Activated T-helper 1 cell treated with anti-CD3 and anti-CD28 coated beads, Interleukin-2, amount 50 U/mL, for 16 hours (primary cell): ENCODE results near the gene PCCA.

Source experiments
- DNase-seq, 2 donors: peaks; one replicate each; pipeline ENCODE4 v3.0.0-alpha.2; 2020; ENCODE audit warnings: low read depth in 1 of 2, low spot score in 1 of 2

PCCA gene

DNA sequence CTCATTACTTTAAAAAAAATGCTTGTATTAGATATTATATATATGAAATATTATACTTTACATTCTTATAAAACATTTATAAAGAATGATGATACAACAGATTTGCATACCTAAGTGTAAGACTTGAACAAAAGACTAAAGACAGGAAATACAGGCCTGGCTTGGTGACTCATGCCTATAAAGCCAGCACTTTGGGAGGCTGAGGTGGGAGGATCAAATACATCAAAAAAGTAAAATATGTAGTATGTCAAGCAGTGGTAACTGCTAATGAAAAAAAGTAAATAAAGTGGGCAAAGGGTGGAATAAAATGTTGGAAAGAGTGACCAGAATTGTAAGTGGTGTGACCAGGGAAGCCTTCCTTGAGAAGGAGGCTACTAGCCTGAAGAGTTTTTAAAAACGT, 366.0 kb downstream of the PCCA start:
- DNase-seq, result no peak

DNA sequence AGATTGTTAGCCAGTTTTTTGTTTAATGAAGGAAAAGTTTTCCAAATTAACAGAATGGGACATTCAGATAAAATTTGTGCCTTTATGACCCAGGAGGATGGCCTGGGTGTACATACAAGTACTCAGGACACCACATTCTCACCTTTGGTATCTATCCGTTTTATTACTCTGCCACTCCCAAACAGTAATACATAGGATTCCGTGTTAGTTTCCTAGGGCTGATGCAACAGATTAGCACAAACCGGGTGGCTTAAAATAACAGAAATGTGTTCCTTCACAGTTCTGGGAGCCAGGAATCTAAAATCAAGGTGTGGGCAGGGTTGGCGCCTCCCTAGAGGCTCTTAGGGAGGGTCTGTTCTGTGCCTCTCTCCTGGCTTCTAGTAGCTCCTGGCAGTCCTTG, 369.8 kb downstream of the PCCA start:
- no peak for DNase-seq

DNA sequence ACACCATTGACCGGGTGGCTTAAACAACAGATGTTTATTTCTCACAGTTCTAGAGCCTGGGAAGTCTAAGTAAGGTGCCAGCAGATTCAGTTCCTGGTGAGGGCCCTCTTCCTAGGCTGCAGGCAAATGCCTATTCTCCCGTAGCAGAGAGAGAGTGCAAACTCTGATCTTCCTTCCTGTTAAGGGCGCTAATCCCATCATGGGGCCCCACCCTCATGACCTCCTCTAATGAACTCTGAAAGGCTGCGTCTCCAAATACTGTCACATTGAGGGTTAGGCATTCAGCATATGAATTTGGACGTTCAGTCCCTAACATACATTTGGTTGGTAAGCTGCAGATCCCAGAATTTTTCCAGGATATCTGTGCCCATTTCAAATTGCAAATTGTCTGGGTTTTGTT, 370.9 kb downstream of the PCCA start:
- DNase-seq, result no peak

DNA sequence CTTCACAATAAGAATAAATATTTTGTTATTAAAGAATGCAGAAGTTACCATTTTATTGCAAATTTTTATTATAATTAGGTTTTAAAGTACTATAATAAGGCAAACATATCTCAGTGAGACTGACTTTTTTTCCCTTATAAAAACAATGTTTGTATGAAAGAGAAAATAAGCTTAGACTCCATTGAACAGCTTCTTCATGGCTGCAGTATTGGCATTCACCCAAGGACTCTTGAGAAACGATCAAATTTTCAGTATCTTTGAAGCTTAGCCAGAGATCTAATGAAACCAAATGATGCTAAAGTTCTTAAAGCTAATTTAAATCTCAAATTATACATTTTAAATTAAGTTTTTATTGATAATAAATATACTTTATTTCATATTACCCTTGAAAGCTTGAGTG, 371.4 kb downstream of the PCCA start:
- DNase-seq, result no peak

DNA sequence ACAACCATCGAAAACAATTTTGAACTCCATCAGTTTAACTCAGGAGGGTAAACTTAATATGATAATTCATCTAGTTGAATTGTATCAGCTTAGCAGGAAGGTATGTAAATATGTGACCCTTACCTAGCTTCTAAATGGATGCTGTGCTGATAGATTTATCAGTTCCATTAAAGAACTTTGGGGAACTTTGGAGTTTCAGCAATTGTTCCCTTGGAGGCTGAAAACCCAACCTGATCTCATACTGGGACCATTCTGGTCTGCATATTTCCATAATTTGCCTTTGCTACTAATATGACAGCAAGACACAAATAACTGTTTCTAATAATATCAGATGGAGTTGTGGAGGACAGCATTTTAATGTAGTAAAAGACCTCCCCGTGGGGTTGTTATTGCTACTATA, 371.9 kb downstream of the PCCA start:
- no peak for DNase-seq

DNA sequence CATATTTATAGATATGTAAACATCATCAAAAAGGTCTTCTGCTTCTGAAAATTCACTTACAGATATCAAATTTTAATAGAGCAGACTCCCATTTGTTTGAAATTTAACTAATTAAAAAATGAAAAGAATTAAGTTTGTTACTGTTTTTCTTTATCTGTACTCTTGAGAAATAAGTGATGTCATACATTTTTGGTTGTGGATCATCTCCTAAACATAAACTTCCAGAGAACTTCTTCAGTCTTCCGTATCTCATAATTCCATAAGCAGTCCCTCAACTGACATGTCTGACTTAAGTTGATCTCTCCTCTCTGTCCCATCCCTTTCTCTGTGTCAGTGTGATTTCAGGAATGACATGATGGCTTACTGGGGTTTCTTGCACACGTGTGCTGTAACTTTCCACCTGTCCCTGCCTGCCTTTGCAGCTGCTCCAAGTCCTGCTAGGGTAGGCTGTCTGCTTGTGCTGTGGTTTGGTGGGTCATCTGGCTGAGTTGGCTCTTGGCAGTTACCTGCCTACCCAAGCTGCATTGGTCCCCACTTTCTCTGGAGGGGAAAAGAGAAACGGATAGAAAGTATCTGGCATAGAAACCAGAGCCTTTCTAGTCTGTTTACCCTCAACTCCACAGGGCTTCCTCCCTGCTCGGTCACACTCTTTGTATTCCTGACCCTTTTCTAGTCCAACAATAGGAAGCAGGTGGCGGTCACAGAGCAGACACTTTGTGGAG, 372.6 kb downstream of the PCCA start:
- no peak for DNase-seq

DNA sequence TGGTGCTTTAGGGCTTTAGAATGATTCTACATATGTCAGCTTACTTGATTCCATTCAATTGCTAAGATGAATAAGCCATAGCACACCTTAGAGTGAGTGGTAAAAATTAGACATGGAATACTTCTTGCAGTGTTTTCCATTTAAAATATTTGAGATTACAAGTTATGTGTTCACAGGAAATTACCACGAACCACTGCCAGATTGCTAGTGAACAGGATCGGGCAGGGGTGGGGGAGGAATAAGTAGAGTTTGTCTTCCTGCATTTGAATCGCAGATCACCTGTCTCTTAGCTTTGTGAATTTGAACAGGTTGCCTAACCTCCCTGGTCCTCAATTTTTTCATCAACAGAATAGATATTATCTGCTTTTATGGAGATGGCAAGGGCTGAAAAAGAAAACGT, 375.1 kb downstream of the PCCA start:
- DNase-seq, result no peak

DNA sequence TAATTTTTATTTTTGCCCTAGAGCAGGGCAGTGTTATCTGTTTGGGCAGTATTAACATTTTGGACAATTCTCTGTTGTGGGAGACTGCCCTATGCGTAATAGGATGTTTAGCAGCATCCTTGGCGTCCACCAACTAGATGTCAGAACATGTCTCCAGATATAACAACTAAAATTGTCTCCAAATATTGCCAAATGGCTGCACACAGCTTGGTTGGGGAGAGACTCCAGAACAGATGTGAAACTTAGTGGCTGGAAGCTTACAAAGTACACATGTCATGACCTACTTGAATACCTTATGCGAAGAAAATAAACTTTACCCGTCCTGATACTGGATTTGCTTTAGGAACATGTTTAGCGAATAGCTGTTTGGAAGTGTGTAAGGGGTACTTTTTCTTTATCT, 376.7 kb downstream of the PCCA start:
- DNase-seq, result no peak

DNA sequence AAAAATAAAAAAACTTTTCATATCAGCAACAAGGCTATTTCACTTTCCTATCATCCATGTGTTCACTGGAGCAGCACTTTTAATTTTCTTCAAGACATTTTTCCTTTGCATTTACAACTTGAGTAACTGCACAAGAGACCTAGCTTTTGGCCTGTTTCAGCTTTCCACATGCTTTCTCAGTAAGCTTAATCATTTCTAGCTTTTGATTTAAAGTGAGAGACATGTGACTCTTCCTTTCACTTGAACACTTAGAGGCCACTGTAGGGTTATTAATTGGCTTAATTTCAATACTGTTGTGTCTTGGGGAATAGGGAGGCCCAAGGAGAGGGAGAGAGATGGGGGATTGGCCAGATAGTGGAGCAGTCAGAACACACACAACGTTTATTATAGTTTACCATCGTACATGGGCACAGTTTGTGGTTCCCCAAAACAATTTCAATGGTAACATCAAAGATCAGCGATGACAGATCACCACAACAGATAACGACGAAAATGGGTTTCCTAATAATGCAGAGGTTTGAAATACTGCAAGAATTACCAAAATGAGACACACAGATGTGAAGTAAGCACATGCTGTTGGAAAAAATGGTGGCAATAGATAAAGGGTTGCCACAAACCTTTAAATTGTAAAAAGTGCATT, 382.1 kb downstream of the PCCA start:
- no peak for DNase-seq

DNA sequence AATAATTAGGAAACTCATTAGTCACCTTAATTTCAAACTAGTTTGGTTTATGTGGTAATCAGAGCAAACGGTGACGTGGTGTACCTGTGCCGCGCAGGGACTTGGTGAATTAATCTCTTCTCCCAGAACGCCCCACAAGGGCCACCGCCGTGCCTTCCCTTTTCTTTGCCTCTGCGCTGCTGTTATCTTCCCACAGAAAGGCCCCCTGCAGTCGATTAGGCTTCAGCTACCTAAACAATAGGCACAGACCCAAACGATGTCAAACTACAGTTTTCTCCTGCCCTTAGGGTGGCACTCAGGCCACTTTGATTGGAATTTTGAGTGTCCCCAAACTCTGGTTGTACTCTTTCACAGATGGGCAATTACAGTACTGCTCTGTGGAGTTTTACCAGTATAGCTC, 384.2 kb downstream of the PCCA start:
- DNase-seq, result no peak

DNA sequence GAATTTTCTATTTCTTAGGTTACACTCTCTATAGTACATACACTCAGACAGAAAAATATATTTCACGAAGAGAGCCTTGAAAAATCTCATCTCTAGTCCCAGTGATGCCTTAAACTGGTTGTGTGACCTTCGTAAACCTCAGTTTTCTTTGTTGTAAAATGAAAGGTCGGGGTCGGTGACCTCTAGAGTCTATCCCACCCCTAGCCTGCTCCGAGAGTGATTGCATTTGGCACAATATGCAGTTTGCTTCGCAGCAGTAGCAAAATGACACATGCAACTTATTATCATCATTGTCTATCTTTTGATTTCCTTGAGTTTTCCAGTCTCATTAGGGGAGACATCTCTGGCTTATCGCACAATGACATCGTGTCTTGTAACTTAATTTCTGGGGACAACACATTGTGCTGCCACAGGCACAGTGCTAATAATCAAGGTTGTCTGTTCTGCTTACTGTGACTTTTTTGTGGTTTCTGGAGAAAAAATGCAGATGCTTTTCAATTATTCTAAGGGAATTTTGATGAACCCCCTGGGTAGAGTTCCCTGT, 384.7 kb downstream of the PCCA start:
- no peak for DNase-seq

DNA sequence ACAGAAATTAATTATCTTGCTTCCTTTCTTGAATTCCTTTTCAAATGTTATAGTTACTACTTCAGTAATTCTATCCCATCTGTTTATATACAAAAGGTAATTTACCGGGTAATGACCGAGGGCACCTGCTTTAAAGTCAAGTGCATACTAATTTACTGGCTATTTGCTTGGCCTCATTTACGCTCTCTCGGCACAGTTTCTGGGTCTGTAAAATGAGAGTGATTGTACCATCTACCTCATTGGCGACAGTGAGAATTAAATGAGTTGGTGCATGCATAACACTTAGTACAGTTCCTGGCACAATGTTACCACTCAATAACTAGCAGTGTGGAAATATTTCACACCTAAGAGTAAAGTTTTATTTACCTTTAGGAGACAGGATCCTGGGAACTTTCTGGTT, 388.1 kb downstream of the PCCA start:
- no peak for DNase-seq

DNA sequence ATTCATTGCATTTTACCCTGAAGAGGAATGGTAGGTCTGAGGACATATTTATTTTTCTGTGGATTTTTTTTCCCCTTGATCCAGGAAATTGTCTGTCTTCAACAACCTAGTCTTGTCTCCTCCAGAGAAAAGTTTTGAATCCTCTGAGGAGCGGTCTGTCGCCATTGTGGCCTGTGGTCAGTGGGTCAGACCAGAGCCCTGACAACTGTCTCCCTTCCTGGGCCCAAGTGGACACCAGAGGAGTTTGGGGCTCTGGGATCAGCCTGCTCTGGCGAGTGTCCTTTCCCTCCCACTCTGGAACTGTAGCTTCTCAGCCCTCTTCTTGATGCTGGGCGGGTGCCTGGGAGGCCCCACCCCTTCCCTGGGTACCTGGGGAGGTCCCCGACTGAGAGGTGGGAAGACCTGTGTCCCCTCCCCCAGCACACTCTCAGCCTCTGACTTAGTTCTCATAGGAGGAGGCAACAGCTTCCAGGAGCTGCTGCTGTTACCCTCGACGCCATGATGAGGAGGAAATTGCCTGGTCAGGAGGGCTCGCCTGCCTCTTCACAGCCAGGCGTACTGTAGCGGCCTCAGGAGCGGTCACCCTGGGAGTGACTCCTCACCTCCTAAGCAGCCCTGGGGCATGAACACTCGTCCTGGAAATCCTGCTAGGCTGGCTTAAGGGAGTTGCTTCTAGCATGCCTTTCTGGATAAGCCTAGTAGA, 389.4 kb downstream of the PCCA start:
- no peak for DNase-seq

DNA sequence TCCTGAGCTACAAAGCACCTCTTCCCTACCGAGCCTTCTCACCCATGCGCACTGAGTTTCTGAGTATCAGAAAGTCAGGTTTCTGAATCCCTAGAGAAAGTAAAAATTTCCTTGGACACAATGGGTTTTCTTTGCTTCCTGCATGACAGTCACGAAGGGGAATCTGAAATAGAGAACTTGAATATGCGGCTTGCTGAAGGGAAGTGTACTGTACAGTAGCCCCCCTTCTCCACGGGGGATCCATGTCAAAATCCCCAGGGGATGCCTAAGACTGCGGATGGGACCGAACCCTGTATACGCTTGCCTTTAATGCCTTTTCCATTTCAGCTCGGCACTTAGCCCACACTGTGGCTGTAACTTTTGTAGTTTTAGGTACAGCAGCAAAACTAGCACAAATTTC, 391.8 kb downstream of the PCCA start:
- DNase-seq, result no peak

DNA sequence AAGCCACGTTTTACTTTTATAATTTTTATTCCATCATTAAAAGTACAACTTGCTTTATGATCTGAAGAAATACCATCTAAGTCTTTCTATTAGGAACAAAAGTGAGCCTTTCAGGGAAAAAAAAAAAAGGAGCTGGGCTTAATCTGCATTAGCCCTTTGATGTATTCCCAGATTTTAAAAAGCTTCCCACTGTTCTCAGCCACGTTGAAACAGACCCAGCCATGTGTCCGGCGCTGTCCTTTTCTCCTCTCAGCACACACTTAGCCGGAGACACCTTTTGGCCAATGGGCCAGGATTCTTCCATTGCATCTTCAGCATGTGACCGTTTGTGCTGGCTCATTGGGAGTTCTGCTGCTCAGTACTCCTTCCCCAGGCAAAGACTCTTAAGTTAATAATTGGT, 394.2 kb downstream of the PCCA start:
- DNase-seq, result no peak

DNA sequence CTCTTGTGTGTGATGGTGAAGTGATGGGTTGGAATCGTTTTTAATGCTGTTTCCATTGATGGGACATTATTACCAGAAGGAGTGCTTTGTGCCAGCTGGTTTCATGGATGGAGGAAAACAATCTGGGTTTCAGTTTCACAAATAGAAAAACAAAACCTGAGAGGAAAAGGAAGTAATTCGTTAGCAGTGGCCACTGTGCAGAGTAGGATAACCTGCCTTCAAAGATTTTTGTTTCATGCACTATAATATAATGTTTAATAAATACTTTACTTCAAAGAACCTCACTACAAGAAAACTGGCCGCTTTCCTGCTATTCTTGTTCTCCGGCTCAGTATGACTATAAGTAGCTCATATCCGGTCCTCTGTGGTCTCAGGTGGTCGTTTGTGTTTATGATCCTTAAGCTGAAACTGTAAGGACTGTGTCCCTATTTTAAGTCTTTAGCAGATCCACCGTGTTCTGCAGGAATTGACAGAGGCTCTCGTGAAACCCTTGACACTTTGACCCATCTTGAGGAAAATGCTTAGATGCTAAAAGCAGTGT, 395.0 kb downstream of the PCCA start:
- no peak for DNase-seq

DNA sequence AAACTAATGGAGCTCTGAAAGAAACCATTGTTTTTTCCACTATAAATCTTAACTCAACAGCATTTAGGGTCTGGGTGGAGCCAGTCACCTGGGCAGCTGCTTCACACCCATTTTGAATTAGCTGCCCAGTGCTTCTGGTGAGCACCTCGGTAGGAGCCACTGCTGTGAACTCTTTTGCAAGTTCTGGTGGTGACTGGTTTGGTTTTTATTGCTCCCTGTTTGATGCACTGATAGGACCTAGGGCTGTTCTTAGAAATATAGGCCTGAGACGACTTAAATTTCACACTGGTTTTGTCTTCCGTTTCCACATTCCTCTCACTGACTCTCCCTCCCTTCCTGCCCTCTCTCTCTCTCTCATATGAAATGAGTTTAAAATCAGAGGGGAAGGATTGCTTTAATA, 395.8 kb downstream of the PCCA start:
- DNase-seq, result no peak

DNA sequence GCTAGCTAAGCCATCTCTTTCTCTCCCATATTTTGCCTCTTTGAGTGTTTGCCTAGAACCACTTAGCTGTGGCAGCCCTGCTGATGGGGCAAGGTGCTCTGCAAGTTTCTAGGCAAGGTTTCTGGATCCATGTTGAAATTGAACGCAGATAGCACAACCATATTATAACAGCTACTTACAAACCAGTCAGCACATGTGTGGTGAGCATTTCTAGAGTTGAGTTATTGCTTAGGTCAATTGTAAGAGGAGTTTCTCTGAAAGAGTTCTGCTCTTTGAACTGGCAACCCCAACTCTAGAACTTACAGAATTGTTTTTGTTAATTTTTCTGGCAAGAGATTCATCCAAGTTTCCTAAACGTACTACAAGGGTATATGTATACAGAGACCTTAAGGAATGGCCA, 396.4 kb downstream of the PCCA start:
- no peak for DNase-seq

DNA sequence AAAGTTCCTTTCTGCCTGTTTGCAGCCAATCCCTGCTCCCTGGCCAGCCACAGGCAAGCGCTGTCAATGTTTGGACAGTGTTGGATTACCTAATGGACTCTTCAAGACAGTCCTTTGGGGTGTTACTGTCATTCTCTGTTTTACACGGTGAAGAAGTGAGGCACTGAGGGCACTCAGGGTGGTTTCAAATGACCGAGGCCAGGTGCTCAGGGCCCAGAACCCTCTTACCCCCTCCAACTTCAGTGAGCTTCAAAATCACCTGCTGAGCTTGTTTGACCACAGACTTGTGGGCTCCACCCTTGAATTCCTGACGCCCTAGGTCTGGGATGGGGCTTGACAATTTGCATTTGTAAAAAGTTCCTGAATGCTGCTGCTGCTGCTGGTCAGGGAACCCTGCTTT, 401.8 kb downstream of the PCCA start:
- no peak for DNase-seq

DNA sequence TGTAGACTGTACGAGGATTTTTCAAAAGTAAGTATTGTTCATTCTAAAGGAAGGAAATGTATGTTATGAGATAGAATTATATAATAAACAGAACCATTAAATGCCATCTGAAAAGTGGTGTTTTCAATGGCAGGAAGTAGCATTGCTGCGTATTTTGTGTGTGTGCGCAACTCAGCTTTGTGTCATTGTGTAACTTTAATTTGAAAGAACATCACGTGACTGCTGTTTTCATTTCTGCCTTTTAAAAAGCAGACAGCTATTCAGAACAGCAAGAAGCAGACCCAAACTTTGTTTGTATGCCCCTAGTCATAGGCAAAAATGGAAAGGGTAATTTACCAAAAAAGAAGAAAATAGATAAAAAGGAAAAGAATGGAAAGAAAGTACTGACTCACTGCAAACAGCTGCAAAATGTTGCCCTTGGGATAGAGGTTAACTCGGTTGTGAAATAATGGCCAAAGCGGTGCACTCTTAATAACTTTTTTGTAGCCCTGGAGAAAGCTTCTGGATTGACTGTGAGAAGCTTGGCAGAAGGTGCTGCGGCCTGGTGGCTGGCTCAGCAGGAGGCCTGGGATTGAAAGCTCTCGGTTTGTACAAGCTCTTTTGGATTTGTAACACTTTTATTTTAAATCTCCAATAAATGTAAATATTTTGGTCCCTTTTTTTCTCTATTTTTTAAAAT, 402.4 kb downstream of the PCCA start:
- no peak for DNase-seq

DNA sequence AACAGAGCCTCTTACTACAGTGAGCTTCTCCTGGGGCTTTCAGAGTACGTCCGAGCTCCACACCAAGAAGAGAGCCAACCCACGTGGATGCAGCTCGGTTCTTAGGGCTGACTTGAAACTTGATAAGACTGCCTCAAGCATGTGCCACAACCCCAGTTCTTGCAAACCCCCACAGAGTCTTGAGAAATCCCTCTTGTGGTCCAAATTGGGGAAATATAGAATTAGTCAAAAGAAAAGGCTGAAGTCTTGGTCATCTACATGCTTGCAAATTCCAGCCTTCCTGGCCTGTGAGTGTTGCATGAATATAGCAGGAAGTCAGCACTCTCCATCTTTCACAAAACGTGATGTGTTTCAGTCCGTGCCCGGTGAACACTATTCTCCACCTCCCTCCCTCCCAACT, 404.5 kb downstream of the PCCA start:
- DNase-seq, result no peak

DNA sequence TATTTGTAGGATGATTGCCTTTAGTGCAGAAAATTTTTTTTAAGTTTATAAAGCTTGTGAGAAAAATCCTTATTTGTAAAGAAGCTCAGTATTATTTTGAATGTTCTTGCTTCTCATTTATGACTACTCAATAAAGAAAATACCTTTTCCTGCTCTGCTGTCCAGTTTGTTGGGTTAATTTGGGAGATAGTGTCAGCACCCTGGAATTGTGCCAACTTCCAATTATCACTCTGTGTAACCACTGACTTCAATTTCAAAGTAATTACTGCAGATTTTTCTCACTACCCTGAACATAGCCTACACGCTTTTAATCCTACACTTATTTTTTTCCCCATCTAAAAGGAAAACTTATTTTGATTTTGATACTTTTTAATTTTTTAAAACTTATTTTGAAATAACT, 406.6 kb downstream of the PCCA start:
- no peak for DNase-seq
